K562 (cell line): ENCODE data around the gene STX3. TPM values are rescaled to one million over a fixed set of nuclear protein-coding genes. Genes with fewer than 3 reads are reported as not detected.

Experiments used
- ATF4 ChIP-seq: fragments of 450-650 bp; formaldehyde crosslinking; IDR thresholded peaks from 2 replicates; pipeline ENCODE4 v1.4.0; 2022; ENCODE audit warnings: mild to moderate bottlenecking, moderate library complexity
- ERF ChIP-seq: fragments of 450-650 bp; formaldehyde crosslinking; IDR thresholded peaks from 2 replicates; pipeline ENCODE4 v1.4.0; 2020; ENCODE audit warnings: mild to moderate bottlenecking, mixed read lengths
- FOS ChIP-seq: IDR thresholded peaks from 3 replicates; pipeline ENCODE4 v1.6.1; 2011; ENCODE audit not compliant: insufficient read length; ENCODE audit errors: extremely low read depth
- ILF3 ChIP-seq: fragments of 450-650 bp; IDR thresholded peaks from 2 replicates; pipeline ENCODE4 v1.6.1; 2018; ENCODE audit warnings: antibody characterized with exemption, mild to moderate bottlenecking, moderate library complexity, borderline replicate concordance
- IRF1 ChIP-seq: sonication (generic); formaldehyde crosslinking; IDR thresholded peaks from 2 replicates; pipeline ENCODE4 v1.8.0; 2022; ENCODE audit warnings: missing genetic modification reagents, mild to moderate bottlenecking, borderline replicate concordance
- MAFG ChIP-seq: fragments of 450-650 bp; conservative IDR thresholded peaks from 2 replicates; pipeline ENCODE4 v1.6.1; 2016; ENCODE audit warnings: missing genetic modification characterization, missing compliant biosample characterization
- MAZ ChIP-seq, 2 experiments: fragments of 450-650 bp in 1 of 2; sonication (generic) in 1 of 2; formaldehyde crosslinking; IDR thresholded peaks in 1 of 2; conservative IDR thresholded peaks in 1 of 2; 2 replicates each; pipeline versions ENCODE4 v1.4.0 to v1.5.0; 2020; ENCODE audit warnings: mild to moderate bottlenecking in 1 of 2, missing genetic modification reagents in 1 of 2
- RERE ChIP-seq: sonication (generic); formaldehyde crosslinking; IDR thresholded peaks from 2 replicates; pipeline ENCODE4 v1.8.0; 2023; ENCODE audit warnings: missing genetic modification reagents, mild to moderate bottlenecking, borderline replicate concordance
- RFX5 ChIP-seq: IDR thresholded peaks from 2 replicates; pipeline ENCODE4 v1.6.1; 2011; ENCODE audit warnings: low read depth, mild to moderate bottlenecking, improper control_type of control experiment, low read length
- SNIP1 ChIP-seq: fragments of 450-650 bp; IDR thresholded peaks from 2 replicates; pipeline ENCODE4 v1.7.1; 2017; ENCODE audit warnings: low read depth, mild to moderate bottlenecking
- TCFL5 ChIP-seq: fragments of 250-450 bp; sonication (Bioruptor Pico); conservative IDR thresholded peaks from 2 replicates; pipeline ENCODE4 v1.6.1; 2021; ENCODE audit warnings: mild to moderate bottlenecking, moderate library complexity, matching md5 sums
- ZNF174 ChIP-seq: fragments of 250-450 bp; sonication (Bioruptor Pico); IDR thresholded peaks from 2 replicates; pipeline ENCODE4 v1.4.0; 2020; ENCODE audit warnings: mild to moderate bottlenecking
- ZNF263 ChIP-seq: sonication (generic); formaldehyde crosslinking; IDR thresholded peaks from 2 replicates; pipeline ENCODE4 v1.8.0; 2022; ENCODE audit warnings: mild to moderate bottlenecking, missing genetic modification reagents, borderline replicate concordance
- polyA plus RNA-seq, 8 experiments: library from polyadenylated mRNA; depleted of rRNA in 4 of 8; stranded (reverse) in 5 of 8; unstranded in 3 of 8; fragments of >200 nt; fragmentation: Nextera tagmentation in 2 of 8; fragmentation: Illumina TruSeq in 1 of 8; extraction: Ambion mirVana in 2 of 8; extraction: Trizol in 1 of 8; gene quantifications; 2 replicates each; pipeline versions ENCODE4 v1.2.1 to v1.2.3, GENCODE V29; 2011 to 2014; ENCODE audit warnings: inconsistent platforms in 1 of 8, missing spikeins in 1 of 8
- total RNA-seq, 7 experiments: library from RNA; depleted of rRNA in 6 of 7; stranded (reverse); fragments of >200 nt in 6 of 7; fragmentation: Illumina TruSeq in 2 of 7; extraction: Trizol in 2 of 7; gene quantifications; 2 replicates each; pipeline versions ENCODE4 v1.2.1 to v1.2.3, GENCODE V29; 2011 to 2021; ENCODE audit warnings: low replicate concordance in 1 of 7

The STX3 gene
- total and polyA plus RNA-seq, 9 of the 15 experiments (the other 6 are each of a cell fraction or from before 2014, with no cell fraction given): 12.0 to 91.6 (median 48.7) TPM

- no peak for TF ChIP-seq SNIP1
- no peak for TF ChIP-seq ZNF174
- no peak for TF ChIP-seq FOS
- 0 out of 2 replicates have a peak, but pooled peaks have one; percentile 13 for TF ChIP-seq ERF (CRISPR knock-in tag)
- no peak for TF ChIP-seq ATF4
- TF ChIP-seq ZNF263 (CRISPR knock-in tag): peak; percentile 68; the same call in 1 of the 2 replicates
- TF ChIP-seq RFX5: no peak
- no peak for TF ChIP-seq MAFG
- TF ChIP-seq ILF3: no peak
- no peak for TF ChIP-seq TCFL5 (CRISPR knock-in tag)
- 0 out of 2 replicates have a peak, but pooled peaks have one; percentile 60 for TF ChIP-seq RERE (CRISPR knock-in tag)
- peak; percentile 78 to 96; a peak in 3 of 4 replicates for TF ChIP-seq MAZ (CRISPR knock-in tag; conservative IDR thresholded peaks at IDR 0.05 in 1 of 2, IDR thresholded peaks at IDR 0.05 in 1 of 2)
- TF ChIP-seq IRF1 (CRISPR knock-in tag): no peak
Observed at GRCh38 chr11:59810189-59810910, 55.2 kb downstream of the STX3 start, which contains the start of gene MRPL16 (continued).
